Left forelimb (tissue), 1 donor: ENCODE measurements around the gene ABHD10.
A peak's percentile ranks its signal among the peaks of the same experiment; 100 is the strongest.

Source experiments
- DNase-seq: peaks from one replicate; pipeline ENCODE4 v3.0.0-alpha.2; 2018; ENCODE audit warnings: low spot score

Gene ABHD10

GRCh38 chr3:111978583-111979433 lies at the start of gene ABHD10:
ABHD10 (plus strand) TSS chr3:111979026; CDS start chr3:111979062, 36 bp downstream.
- peak; percentile 95 for DNase-seq

GRCh38 chr3:111929484-111929883 lies 49.3 kb upstream of the ABHD10 start:
- no peak for DNase-seq

- no peak for DNase-seq
Measured at GRCh38 chr3:111932946-111933345, 45.9 kb upstream of the ABHD10 start.

- DNase-seq: no peak
Measured at GRCh38 chr3:111936191-111936841, 42.5 kb upstream of the ABHD10 start.

- no peak for DNase-seq
Measured at GRCh38 chr3:111936967-111937366, 41.9 kb upstream of the ABHD10 start.

GRCh38 chr3:111937871-111938270 lies 41.0 kb upstream of the ABHD10 start:
- no peak for DNase-seq

- DNase-seq: no peak
Measured at GRCh38 chr3:111939873-111940272, 39.0 kb upstream of the ABHD10 start.

GRCh38 chr3:111943533-111943932 lies 35.3 kb upstream of the ABHD10 start:
- no peak for DNase-seq

GRCh38 chr3:111944372-111944771 lies 34.5 kb upstream of the ABHD10 start:
- DNase-seq: no peak

GRCh38 chr3:111947231-111947630 lies 31.6 kb upstream of the ABHD10 start:
- DNase-seq: no peak

- no peak for DNase-seq
Measured at GRCh38 chr3:111948786-111949185, 30.0 kb upstream of the ABHD10 start.

GRCh38 chr3:111949712-111950111 lies 29.1 kb upstream of the ABHD10 start:
- no peak for DNase-seq

GRCh38 chr3:111951032-111951431 lies 27.8 kb upstream of the ABHD10 start:
- DNase-seq: no peak

- no peak for DNase-seq
Measured at GRCh38 chr3:111952086-111952485, 26.7 kb upstream of the ABHD10 start.

GRCh38 chr3:111952866-111953450 lies 25.9 kb upstream of the ABHD10 start:
- DNase-seq: no peak

- no peak for DNase-seq
Measured at GRCh38 chr3:111954228-111954990, 24.4 kb upstream of the ABHD10 start.

- no peak for DNase-seq
Measured at GRCh38 chr3:111955876-111956275, 22.9 kb upstream of the ABHD10 start.

- DNase-seq: no peak
Measured at GRCh38 chr3:111956449-111956848, 22.4 kb upstream of the ABHD10 start.

GRCh38 chr3:111956995-111957734 lies 21.7 kb upstream of the ABHD10 start:
- no peak for DNase-seq

- DNase-seq: no peak
Measured at GRCh38 chr3:111961461-111962164, 17.2 kb upstream of the ABHD10 start.

GRCh38 chr3:111963424-111963823 lies 15.4 kb upstream of the ABHD10 start:
- DNase-seq: no peak
